SH-SY5Y (cell line): ENCODE data around the gene TBL3.

Source experiments
- GATA2 ChIP-seq: IDR thresholded peaks from 2 replicates; pipeline ENCODE4 v1.6.1; 2011; ENCODE audit warnings: mild to moderate bottlenecking, low read depth, low read length
- GATA3 ChIP-seq: IDR thresholded peaks from 2 replicates; pipeline ENCODE4 v1.6.1; 2011; ENCODE audit warnings: low read depth, mild to moderate bottlenecking, low read length, moderate library complexity

- no peak for TF ChIP-seq GATA3
- no peak for TF ChIP-seq GATA2
Observed at GRCh38 chr16:2008009-2008526, 36.2 kb downstream of the TBL3 start.
